Stimulated activated CD4-positive, alpha-beta T cell treated with anti-CD3 and anti-CD28 coated beads, TNF-alpha, amount 100 ng/mL, for 48 hours (primary cell): ENCODE results near the gene DLGAP5.

ENCODE experiments used
- DNase-seq, 3 donors: peaks; one replicate each; pipeline ENCODE4 v3.0.0-alpha.2; 2020; ENCODE audit warnings: low read depth in 3 of 3

Gene DLGAP5, protein sequence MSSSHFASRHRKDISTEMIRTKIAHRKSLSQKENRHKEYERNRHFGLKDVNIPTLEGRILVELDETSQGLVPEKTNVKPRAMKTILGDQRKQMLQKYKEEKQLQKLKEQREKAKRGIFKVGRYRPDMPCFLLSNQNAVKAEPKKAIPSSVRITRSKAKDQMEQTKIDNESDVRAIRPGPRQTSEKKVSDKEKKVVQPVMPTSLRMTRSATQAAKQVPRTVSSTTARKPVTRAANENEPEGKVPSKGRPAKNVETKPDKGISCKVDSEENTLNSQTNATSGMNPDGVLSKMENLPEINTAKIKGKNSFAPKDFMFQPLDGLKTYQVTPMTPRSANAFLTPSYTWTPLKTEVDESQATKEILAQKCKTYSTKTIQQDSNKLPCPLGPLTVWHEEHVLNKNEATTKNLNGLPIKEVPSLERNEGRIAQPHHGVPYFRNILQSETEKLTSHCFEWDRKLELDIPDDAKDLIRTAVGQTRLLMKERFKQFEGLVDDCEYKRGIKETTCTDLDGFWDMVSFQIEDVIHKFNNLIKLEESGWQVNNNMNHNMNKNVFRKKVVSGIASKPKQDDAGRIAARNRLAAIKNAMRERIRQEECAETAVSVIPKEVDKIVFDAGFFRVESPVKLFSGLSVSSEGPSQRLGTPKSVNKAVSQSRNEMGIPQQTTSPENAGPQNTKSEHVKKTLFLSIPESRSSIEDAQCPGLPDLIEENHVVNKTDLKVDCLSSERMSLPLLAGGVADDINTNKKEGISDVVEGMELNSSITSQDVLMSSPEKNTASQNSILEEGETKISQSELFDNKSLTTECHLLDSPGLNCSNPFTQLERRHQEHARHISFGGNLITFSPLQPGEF

GRCh38 chr14:55191203-55192053, at the start of gene DLGAP5:
DLGAP5 (minus strand) TSS chr14:55191585; CDS start chr14:55189179, 2,406 bp downstream.
- peak; percentile 79 to 86 (median 84) for DNase-seq

GRCh38 chr14:55240526-55241178, 49.3 kb upstream of the DLGAP5 start:
- DNase-seq: no peak

DNA sequence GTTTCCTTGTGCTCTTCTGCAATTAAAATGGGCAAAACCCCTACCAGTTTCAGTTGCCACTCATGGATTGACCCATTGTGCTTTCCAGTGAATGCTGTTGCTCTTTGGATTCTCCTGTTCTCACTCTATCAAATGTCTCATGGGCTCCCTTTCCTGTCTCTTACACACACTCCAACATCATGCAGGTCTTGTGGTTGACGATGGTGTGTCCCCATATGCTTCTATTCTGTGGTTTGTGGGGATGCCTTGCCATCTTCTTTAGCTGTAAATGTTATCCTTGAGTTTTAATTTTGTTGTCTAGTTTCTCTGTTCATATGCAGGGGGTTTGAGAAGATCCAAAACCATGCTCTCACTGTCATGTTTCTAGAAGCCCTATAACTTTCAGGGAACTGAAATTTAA, 47.9 kb upstream of the DLGAP5 start:
- no peak for DNase-seq

DNA sequence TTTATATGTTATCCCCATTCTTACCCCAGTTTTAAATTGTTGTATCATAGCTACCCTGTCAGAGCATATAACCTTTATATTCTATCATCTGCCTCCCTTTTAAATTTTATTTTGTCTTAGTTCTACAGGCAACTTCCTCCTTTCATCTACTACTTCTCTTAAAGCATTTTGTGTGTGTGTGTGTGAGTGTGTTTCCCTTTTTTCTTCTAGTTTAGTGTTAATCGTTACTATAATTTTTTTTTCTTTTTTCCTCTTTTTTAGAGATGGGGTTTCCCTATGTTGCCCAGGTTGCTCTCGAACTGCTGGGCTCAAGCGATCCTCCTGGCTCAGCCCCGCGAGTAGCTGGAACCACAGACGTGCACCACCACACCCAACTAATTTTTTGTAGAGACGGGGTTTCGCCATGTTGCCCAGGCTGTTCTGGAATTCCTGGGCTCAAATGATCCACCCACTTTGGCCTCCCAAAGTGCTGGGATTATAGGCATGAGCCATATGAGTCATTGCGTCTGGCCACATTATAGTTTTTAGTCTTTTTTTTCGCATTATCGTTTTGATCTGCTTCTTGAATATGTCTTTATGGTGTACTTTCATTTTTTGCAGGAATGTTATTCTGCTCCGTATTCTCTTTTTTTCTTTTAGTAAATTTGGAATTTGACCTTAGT, 46.8 kb upstream of the DLGAP5 start:
- no peak for DNase-seq

GRCh38 chr14:55233591-55233990, 42.2 kb upstream of the DLGAP5 start:
- DNase-seq: no peak

GRCh38 chr14:55228261-55228660, 36.9 kb upstream of the DLGAP5 start:
- no peak for DNase-seq

DNA sequence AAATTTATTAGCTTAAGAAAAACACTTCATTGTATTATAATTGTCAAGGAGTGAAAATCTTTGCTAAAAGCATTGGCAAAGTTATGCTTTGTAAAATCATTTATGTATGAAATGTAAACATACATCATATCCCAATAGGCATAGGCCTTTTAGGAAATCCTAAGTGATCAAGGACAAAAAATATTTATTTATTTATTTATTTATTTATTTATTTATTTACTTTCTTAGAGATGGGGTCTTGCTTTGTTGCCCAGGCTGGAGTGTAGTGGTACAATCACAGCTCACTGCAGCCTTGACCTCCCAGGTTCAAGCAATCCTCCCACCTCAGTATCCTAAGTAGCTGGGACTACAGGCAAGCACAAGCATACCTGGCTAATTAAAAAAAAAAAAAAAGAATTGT, 32.0 kb upstream of the DLGAP5 start:
- no peak for DNase-seq

- DNase-seq: no peak
These were observed 30.6 kb upstream of the DLGAP5 start for GRCh38 chr14:55221968-55222367.

DNA sequence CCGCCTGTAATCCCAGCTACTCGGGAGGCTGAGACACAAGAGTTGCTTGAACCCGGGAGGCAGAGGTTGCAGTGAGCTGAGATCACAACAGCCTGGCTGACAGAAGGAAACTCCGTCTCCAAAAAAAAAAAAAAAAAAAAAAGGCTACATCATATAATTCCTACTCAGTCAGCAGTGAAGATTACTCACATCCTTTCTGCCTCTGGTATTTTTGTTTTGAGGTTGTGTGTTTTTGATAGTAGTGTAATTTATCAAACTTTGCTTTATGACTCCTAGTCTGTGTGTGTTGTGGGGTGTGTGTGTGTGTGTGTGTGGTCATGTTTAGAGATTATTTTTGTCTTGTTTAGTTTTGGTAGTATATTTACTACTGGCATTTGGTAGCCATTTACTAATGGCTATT, 29.8 kb upstream of the DLGAP5 start:
- DNase-seq: no peak

DNA sequence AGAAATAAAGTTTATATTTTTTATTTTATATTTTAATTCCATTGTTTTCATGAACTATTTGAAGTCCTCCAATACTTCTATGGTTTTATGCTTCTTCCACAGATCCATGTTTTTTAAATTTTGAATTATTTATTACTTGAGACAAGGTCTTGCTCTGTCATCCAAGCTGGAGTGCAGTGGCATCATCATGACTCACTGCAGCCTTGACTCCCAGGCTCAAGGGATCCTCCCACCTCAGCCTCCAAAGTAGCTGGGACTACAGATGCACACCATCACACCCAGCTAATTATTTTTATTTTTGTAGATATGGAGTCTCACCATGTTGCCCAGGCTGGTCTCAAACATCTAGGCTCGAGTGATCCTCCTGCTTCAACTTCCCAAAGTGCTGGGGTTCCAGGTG, 28.8 kb upstream of the DLGAP5 start:
- no peak for DNase-seq

- no peak for DNase-seq
These were observed 21.2 kb upstream of the DLGAP5 start for GRCh38 chr14:55212634-55213033.

- no peak for DNase-seq
These were observed 16.4 kb upstream of the DLGAP5 start for GRCh38 chr14:55207832-55208231.

- DNase-seq: no peak
These were observed 14.8 kb upstream of the DLGAP5 start for GRCh38 chr14:55206175-55206693.

DNA sequence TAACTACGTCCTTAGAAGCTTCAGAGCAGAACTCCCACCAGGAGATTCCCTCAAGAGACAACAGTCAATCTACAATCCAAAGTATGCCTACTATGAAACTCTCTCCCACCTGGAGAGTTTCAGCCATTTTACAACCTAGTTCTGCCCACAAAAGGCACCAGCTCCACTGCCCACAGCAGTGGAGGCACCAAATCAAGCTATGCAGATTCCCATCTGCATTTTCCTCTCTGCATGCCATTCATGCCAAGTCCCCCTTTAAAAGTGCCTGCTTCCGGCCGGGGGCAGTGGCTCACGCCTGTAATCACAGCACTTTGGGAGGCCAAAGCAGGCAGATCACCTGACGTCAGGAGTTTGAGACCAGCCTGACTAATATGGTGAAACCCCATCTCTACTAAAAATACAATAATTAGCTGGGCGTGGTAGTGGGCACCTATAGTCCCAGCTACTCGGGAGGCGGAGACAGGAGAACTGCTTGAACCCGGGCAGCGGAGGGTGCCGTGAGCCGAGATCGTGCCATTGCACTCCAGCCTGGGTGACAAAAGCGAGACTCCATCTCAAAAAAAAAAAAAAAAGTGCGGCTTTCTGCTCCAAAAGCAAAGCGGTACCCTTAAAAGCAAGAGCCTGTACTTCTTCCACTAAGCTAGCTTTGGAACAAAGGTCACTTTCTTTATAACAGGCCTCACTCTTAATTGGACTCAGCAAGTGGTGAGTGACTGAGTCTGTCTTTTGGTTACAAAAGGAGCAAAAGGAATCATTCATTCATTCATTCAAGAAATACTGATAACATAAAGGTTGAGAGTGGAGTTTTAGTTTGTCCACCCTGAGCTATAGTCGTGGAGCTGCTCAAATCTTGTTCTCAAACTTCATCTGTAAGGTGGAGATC, 10.1 kb upstream of the DLGAP5 start:
- no peak for DNase-seq

GRCh38 chr14:55200651-55201050, 9.3 kb upstream of the DLGAP5 start:
- no peak for DNase-seq

GRCh38 chr14:55198749-55199148, 7.4 kb upstream of the DLGAP5 start:
- DNase-seq: no peak

DNA sequence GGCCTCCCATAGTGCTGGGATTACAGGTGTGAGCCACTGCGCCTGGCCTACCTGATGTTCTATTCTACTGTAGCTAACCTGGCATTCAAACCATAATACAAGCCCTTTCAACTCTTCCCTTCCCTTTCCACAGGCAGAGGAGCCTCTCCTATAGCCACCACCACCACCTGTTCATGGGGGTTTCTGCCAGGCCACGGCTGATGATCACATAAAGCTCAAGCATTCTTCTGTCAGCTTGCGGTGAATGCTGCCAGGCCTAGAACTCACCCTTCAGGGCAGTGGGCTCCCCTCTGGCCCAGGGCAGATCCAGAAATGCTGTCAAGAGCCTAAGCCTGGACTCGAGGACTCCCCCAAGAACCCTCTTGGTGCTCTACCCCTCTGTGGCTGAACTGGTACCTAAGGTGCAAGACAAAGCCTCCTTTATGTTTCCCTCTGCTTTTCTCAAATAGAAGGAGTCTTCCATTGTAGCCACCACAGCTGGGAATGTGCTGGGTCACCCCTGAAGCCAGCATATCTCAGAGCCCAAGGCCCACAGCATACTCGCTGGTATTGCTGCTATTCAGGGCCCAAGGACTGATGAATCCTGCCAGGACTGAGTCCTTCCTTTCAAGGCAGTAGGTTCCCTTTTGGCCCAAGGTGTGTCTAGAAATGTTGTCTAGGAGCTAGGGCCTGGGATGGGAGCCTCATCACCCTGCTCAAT, 3.4 kb upstream of the DLGAP5 start:
- no peak for DNase-seq

GRCh38 chr14:55192054-55192621, 753 bp upstream of the DLGAP5 start:
- no peak for DNase-seq

DNA sequence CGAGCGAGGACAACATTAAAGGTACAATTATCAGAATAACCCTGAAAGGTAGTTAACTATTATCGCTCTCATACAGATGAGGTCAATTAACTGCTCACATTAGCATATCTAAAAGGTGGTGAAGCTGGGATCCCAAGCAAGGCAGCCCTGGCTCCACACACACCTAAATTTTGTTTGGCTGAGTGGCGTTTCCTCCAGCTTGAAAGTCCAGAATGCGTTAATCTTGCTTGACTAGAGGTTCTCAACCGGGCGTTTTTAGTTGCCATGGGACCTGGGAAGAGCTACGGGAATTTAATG, 531 bp downstream of the DLGAP5 start:
- DNase-seq: no peak
